ENCODE results near the gene LZTS3.
"Not testable (repeated sequence)": the region's sequence is repeated elsewhere in the genome, so short reads cannot be mapped to it uniquely, and the experiment has no call there.

Gene LZTS3

GRCh38 chr20:3192226-3193015, 19.1 kb upstream of the LZTS3 start:
- no peak for DNase-seq (ENCODE audit: low spot score)

- DNase-seq (ENCODE audit: low spot score): no peak
These were observed 17.3 kb upstream of the LZTS3 start for GRCh38 chr20:3190681-3191111.

GRCh38 chr20:3189561-3190131, 16.3 kb upstream of the LZTS3 start:
- DNase-seq (ENCODE audit: low spot score): no peak

- DNase-seq (ENCODE audit: low spot score): no peak
These were observed 15.6 kb upstream of the LZTS3 start for GRCh38 chr20:3188823-3189413.

- DNase-seq (ENCODE audit: low spot score): not testable (repeated sequence)
These were observed 14.5 kb upstream of the LZTS3 start for GRCh38 chr20:3187861-3188260.

GRCh38 chr20:3183896-3184612, 10.7 kb upstream of the LZTS3 start:
- no peak for DNase-seq (ENCODE audit: low spot score)

- not testable (repeated sequence) for DNase-seq (ENCODE audit: low spot score)
These were observed 9.1 kb upstream of the LZTS3 start for GRCh38 chr20:3182429-3182828.

- DNase-seq (ENCODE audit: low spot score): no peak
These were observed 7.9 kb upstream of the LZTS3 start for GRCh38 chr20:3181270-3181669.

GRCh38 chr20:3180319-3180718, 7.0 kb upstream of the LZTS3 start:
- DNase-seq (ENCODE audit: low spot score): no peak

- no peak for DNase-seq (ENCODE audit: low spot score)
These were observed 4.6 kb upstream of the LZTS3 start for GRCh38 chr20:3177746-3178485.

- no peak for DNase-seq (ENCODE audit: low spot score)
These were observed 1.9 kb upstream of the LZTS3 start for GRCh38 chr20:3175270-3175669.

GRCh38 chr20:3174442-3175261, 1.3 kb upstream of the LZTS3 start:
- DNase-seq (ENCODE audit: low spot score): no peak

- no peak for DNase-seq (ENCODE audit: low spot score)
These were observed 477 bp upstream of the LZTS3 start for GRCh38 chr20:3173610-3174441.

- no peak for DNase-seq (ENCODE audit: low spot score)
These were observed 1.0 kb downstream of the LZTS3 start for GRCh38 chr20:3172126-3172932.

GRCh38 chr20:3171391-3172125, 1.8 kb downstream of the LZTS3 start:
- no peak for DNase-seq (ENCODE audit: low spot score)

GRCh38 chr20:3168829-3169590, 4.3 kb downstream of the LZTS3 start:
- no peak for DNase-seq (ENCODE audit: low spot score)

GRCh38 chr20:3168079-3168828, 5.1 kb downstream of the LZTS3 start:
- DNase-seq (ENCODE audit: low spot score): no peak

Data from globus pallidus (tissue), 1 donor.